T-helper 2 cell (primary cell): ENCODE data around the gene KIAA1614.
"Not testable (repeated sequence)": the region's sequence is repeated elsewhere in the genome, so short reads cannot be mapped to it uniquely, and the experiment has no call there.

ENCODE experiments used
- DNase-seq, 5 experiments: peaks; one replicate each; pipeline versions ENCODE4 v3.0.0 to v3.0.0-alpha.2; 2012 to 2022

Gene KIAA1614

DNA sequence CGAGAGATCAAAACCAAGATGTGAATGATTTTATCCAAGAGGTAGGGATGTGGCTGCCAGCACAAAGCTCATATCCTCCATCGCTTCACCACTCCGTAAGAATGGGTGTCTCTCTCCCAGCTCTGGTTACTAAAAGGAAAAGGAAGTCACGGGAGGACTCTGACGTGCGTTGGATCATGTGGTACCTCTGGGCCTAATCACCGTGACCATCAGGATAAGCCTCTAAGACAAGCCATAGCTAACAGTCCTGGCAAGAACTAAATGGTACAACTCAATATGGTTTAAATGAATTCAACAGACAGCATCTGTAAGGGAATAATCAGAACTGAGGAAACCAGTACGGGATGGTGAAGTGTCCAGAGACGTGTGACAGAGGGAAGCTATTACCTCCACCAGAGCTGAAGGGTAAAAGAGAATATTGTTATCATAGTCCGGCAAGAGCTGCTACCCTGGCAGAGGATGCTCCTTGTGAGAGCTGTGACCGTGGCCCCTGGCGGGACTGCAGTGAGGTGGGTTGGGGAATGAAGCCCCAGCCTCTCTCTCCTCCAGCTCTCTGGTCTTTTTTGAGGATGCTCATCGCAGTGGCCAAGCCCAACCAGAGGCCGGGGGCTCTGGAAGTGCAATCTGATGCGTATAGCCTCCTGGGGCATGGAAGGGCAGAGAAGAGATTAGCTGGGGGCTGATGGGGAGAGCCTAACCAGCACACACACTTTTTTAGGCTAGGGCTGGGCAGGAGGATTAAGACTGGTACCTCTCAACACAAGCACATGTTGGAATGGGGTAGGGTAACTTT, 54.2 kb downstream of the KIAA1614 start:
- no peak for DNase-seq

- no peak for DNase-seq
These were observed 54.9 kb downstream of the KIAA1614 start for GRCh38 chr1:180967558-180967957.

DNA sequence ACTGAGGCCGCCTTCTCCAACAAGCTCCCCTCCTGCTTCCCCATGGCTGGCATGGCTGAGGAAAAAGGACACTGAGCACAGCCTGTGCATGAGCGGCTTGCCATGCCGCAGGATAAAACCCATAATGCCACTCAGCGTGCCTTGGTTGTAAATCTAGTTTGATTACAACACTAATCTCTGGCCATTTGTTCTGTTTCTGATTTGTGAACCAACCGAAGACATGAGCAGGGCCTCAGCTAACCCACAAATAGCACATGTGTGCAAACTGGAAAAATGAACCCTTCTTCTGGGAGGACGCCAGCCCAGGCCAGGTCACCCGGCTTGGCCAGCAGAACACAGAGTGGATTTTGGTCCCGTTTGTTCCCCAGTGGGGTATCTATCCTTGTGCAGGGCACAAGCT, 56.1 kb downstream of the KIAA1614 start:
- DNase-seq: not testable (repeated sequence)

DNA sequence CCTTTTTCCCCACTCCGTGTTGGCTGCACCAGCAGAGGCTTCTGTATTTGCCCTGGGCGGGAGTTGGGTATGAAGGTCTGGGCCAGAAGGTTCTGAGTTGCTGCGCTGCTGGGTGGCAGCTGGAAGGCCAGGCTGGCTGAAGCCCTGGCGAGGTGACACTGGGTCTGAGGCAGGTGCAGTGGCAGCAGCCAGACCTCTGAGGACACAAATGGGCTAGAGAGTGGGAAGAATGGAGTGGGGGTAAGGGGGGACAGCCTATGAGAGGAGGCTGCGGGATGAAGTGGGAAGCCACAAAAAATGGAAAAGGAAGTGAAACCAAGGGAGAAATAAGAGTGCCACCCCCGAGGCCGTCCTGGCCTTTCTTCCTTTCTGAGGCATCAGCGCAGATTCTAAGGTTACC, 56.7 kb downstream of the KIAA1614 start:
- no peak for DNase-seq

- no peak for DNase-seq
These were observed 57.8 kb downstream of the KIAA1614 start for GRCh38 chr1:180970333-180971079.

- DNase-seq: no peak
These were observed 58.7 kb downstream of the KIAA1614 start for GRCh38 chr1:180971273-180971997.

GRCh38 chr1:180973369-180973768, 60.7 kb downstream of the KIAA1614 start:
- DNase-seq: no peak

GRCh38 chr1:180974236-180974635, 61.5 kb downstream of the KIAA1614 start:
- no peak for DNase-seq

- DNase-seq: no peak
These were observed 62.9 kb downstream of the KIAA1614 start for GRCh38 chr1:180975551-180975950.

GRCh38 chr1:180976191-180976590, 63.5 kb downstream of the KIAA1614 start:
- DNase-seq: no peak

DNA sequence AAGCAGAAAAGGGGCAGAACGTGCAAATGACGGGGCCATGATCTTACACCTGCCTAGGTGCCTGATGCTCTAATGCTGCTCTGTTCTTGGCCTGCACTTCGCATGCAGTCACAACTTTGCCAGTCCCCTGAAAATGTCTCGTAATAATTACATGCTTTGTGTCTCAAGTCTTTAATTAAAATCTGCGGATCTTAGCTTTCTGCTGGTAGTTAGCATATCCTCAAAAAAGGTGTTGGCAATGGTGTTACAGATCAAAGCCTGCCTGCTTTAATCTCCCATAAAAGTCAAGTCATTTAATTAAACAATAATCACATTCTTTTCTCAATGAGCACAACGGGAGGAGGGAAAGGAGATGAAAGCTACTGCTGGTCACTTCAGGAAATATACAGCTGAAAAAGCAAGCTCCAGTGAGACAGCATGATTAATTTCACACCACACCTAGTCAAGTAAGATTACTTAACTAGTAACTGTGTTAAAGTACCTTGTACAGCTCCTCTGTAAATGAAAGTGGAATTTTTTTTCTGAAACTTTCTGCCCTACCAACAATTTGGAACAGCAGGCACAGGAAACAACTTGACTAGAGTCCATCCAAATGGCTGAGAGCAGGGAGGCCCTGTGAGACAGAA, 64.1 kb downstream of the KIAA1614 start:
- no peak for DNase-seq

DNA sequence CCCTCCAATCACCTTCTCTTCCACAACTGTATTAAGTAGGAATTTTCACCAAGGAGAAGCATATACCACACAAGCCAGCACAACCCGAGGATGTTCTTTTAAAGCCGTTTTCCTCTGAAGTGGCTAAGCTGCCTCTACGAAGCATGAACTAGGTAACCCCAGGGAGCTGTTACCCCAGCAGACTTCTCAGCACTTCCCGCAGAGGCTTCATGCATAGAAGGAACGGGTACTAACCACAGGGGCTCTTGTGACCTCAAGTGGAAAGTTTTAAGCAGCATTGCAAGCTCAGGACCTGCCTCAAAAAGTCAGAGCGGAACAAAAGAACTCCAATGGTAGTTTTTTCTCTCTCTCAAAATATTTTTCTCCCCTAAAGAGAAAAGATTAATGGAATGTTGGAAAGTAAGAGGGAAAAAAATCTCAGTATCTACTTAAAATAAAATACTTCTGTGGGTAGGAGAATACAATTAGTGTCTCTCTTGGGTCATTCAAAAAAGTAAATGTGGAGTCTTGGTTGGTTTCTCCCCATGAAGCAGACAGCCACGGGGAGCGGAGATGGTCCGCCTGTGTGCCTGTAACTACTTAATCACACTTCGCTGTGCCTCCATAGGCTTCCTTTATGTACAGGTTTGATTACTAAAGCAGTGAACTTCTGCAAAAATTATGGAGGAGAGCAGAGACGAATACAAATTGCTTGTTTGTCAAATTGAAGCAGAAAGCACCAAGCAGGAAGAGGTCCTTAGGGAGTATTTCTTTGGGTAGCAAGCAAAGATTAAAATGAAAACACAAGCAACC, 69.1 kb downstream of the KIAA1614 start:
- DNase-seq: peak in 2 of 5 experiments; percentile 1 to 84

DNA sequence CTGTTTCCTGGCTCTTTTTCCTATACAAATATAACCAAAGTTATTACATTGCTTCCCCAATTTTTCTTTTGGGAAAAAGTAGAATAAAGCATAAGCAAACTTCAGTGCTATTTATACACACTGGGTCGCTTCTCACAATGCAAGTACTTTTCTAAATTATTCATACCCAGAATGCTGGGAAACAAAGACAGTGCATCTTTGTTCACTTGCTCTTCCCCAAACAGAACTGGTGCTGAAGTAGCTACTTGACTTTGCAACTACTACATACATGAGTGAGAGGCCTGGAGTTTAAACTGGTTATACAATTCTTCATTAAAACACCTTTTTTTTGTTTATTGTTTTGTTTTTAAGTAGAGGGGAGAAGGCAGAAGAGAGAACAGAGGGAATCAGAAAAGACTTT, 69.7 kb downstream of the KIAA1614 start:
- DNase-seq: no peak

DNA sequence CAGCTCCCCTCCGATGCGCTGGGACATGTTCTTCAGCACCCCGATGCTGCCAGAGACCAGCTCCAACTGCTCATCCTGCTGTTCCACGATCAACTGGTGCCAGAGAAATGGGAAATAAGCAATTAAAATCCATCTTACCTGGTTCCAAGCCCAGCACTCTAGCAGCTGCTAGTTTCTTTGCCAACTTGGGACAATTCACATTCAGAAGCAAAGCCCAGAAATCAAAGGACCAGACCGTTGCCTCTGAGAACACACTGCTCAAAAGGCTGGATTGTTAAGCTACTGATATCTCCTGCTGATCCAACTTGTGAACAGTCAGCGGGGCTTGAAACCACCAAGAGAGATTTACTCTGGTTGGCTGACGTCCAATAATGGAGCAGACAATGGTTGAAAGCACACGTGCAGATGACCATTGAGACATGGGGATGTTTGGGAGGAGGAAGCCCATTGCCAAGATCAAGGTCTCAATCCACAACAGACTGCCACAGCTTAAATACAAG, 75.6 kb downstream of the KIAA1614 start:
- DNase-seq: no peak

- DNase-seq: peak in 1 of 5 experiments; percentile 27
These were observed 81.6 kb downstream of the KIAA1614 start for GRCh38 chr1:180994262-180994661.

DNA sequence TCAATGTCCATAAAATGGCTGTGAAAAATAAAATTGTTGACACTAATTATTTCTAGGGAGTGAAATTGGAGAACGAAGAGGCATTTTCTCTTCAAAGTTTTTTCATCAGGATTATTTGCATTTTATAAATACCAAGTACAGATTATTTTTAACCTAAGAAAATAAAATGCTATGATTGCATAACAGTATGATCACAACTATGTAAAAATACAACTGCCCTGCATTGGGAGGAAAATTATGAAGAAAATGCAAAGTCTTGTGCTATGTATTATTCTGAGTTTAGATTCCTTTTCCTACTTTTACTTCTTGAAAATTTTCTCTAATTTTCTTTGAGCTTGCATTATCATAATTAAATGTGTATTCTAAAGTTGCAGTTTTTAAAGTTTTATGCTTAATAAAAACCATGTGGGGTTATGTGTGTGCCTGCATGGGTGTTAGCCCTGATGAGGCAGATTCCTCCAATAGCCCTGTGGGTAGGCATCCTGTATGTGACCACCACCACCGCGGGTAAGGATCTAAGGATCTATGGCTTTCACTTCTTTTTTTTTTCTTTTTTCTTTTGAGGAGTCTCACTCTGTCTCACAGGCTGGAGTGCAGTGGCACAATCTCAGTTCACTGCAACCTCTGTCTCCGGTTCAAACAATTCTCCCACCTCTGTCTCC, 85.3 kb downstream of the KIAA1614 start:
- DNase-seq: no peak
